SK-N-SH treated with all-trans-retinoic acid at 6 μM for 48 hours (cell line): ENCODE data around the gene MAPK4.

Source experiments
- ATAC-seq: fragments of 200-7000 bp; cut with Tn5 transposase; 3 replicates; pipeline ENCODE4 v1.9.1; 2020; ENCODE audit warnings: mild to moderate bottlenecking, moderate library complexity
- CSDC2 ChIP-seq: fragments of 250-450 bp; sonication (Bioruptor Pico); IDR thresholded peaks from 2 replicates; pipeline ENCODE4 v1.5.0; 2020; ENCODE audit warnings: mild to moderate bottlenecking, moderate library complexity
- ESRRG ChIP-seq: fragments of 250-450 bp; sonication (Bioruptor Pico); IDR thresholded peaks from 2 replicates; pipeline ENCODE4 v1.6.1; 2021; ENCODE audit warnings: mild to moderate bottlenecking
- GLIS3 ChIP-seq: fragments of 250-450 bp; sonication (Bioruptor Pico); IDR thresholded peaks from 2 replicates; pipeline ENCODE4 v1.5.0; 2020; ENCODE audit warnings: mild to moderate bottlenecking, moderate library complexity
- ISL1 ChIP-seq: fragments of 250-450 bp; sonication (Bioruptor Pico); IDR thresholded peaks from 2 replicates; pipeline ENCODE4 v2.1.2; 2022; ENCODE audit warnings: mild to moderate bottlenecking, moderate library complexity
- OSR1 ChIP-seq: fragments of 250-450 bp; sonication (Bioruptor Pico); IDR thresholded peaks from 2 replicates; pipeline ENCODE4 v1.8.0; 2022; ENCODE audit warnings: moderate library complexity, mild to moderate bottlenecking, inconsistent platforms
- RARB ChIP-seq: fragments of 250-450 bp; sonication (Bioruptor Pico); IDR thresholded peaks from 2 replicates; pipeline ENCODE4 v1.8.0; 2021; ENCODE audit warnings: mild to moderate bottlenecking, moderate library complexity
- SNAI2 ChIP-seq: fragments of 250-450 bp; sonication (Bioruptor Pico); IDR thresholded peaks from 2 replicates; pipeline ENCODE4 v1.5.0; 2020; ENCODE audit warnings: mild to moderate bottlenecking, moderate library complexity
- TCF4 ChIP-seq: fragments of 250-450 bp; sonication (Bioruptor Pico); IDR thresholded peaks from 2 replicates; pipeline ENCODE4 v1.8.0; 2021; ENCODE audit warnings: mild to moderate bottlenecking, moderate library complexity, borderline replicate concordance
- TOX ChIP-seq: fragments of 250-450 bp; sonication (Bioruptor Pico); IDR thresholded peaks from 2 replicates; pipeline ENCODE4 v1.8.0; 2021; ENCODE audit warnings: mild to moderate bottlenecking, moderate library complexity, borderline replicate concordance
- ZC3H10 ChIP-seq: fragments of 250-450 bp; sonication (Bioruptor Pico); IDR thresholded peaks from 2 replicates; pipeline ENCODE4 v1.5.1; 2021; ENCODE audit warnings: mild to moderate bottlenecking, moderate library complexity
- ZFP3 ChIP-seq: fragments of 250-450 bp; sonication (Bioruptor Pico); IDR thresholded peaks from 2 replicates; pipeline ENCODE4 v1.5.0; 2020; ENCODE audit warnings: mild to moderate bottlenecking, moderate library complexity
- ZFP30 ChIP-seq: fragments of 450-650 bp; formaldehyde crosslinking; IDR thresholded peaks from 2 replicates; pipeline ENCODE4 v1.5.0; 2022; ENCODE audit warnings: mild to moderate bottlenecking, moderate library complexity
- ZNF70 ChIP-seq: fragments of 450-650 bp; formaldehyde crosslinking; IDR thresholded peaks from 2 replicates; pipeline ENCODE4 v1.5.0; 2020; ENCODE audit warnings: mild to moderate bottlenecking, moderate library complexity
- ZNF8 ChIP-seq: fragments of 450-650 bp; formaldehyde crosslinking; IDR thresholded peaks from 2 replicates; pipeline ENCODE4 v1.5.0; 2020; ENCODE audit warnings: mild to moderate bottlenecking, moderate library complexity
- TF ChIP-seq, protein P1 (sequence below): fragments of 250-450 bp; sonication (Bioruptor Pico); IDR thresholded peaks from 2 replicates; pipeline ENCODE4 v1.5.0; 2020; ENCODE audit warnings: mild to moderate bottlenecking, moderate library complexity
- TF ChIP-seq, protein P2 (sequence below): fragments of 250-450 bp; sonication (Bioruptor Pico); IDR thresholded peaks from 2 replicates; pipeline ENCODE4 v1.5.1; 2020; ENCODE audit warnings: low read depth, mild to moderate bottlenecking, moderate library complexity
- TF ChIP-seq, protein P3 (sequence below): fragments of 250-450 bp; sonication (Bioruptor Pico); IDR thresholded peaks from 2 replicates; pipeline ENCODE4 v1.8.0; 2021; ENCODE audit warnings: low read depth, mild to moderate bottlenecking, moderate library complexity, borderline replicate concordance
- TF ChIP-seq, protein P4 (sequence below): fragments of 250-450 bp; sonication (Bioruptor Pico); IDR thresholded peaks from 2 replicates; pipeline ENCODE4 v1.5.1; 2021; ENCODE audit warnings: mild to moderate bottlenecking, moderate library complexity
- TF ChIP-seq, protein P5 (sequence below): fragments of 250-450 bp; sonication (Bioruptor Pico); IDR thresholded peaks from 2 replicates; pipeline ENCODE4 v1.8.0; 2020; ENCODE audit warnings: mild to moderate bottlenecking, moderate library complexity, borderline replicate concordance

MAPK4 gene

DNA sequence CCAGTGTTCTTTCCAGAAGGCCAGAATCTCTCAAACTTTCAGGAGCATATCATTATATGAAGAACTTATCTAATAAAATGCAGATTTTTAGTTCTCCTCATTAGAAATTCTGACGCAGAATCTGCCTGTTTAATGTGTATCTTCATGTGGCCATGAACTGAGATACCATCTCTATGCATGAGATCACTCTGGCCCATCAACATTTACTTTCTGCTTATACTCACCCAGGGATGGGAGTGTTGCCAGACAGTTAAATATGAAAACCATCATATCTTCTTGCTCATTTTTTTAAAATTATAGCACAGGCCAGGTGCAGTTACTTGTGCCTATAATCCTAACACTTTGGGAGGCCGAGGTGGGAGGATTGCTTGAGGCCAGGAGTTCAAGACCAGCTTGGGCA, 60.4 kb downstream of the MAPK4 start:
- TF ChIP-seq ZC3H10 (CRISPR knock-in tag): no peak
- TF ChIP-seq, protein P1, sequence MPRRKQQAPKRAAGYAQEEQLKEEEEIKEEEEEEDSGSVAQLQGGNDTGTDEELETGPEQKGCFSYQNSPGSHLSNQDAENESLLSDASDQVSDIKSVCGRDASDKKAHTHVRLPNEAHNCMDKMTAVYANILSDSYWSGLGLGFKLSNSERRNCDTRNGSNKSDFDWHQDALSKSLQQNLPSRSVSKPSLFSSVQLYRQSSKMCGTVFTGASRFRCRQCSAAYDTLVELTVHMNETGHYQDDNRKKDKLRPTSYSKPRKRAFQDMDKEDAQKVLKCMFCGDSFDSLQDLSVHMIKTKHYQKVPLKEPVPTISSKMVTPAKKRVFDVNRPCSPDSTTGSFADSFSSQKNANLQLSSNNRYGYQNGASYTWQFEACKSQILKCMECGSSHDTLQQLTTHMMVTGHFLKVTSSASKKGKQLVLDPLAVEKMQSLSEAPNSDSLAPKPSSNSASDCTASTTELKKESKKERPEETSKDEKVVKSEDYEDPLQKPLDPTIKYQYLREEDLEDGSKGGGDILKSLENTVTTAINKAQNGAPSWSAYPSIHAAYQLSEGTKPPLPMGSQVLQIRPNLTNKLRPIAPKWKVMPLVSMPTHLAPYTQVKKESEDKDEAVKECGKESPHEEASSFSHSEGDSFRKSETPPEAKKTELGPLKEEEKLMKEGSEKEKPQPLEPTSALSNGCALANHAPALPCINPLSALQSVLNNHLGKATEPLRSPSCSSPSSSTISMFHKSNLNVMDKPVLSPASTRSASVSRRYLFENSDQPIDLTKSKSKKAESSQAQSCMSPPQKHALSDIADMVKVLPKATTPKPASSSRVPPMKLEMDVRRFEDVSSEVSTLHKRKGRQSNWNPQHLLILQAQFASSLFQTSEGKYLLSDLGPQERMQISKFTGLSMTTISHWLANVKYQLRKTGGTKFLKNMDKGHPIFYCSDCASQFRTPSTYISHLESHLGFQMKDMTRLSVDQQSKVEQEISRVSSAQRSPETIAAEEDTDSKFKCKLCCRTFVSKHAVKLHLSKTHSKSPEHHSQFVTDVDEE (CRISPR knock-in tag): 0 out of 2 replicates have a peak, but pooled peaks have one; percentile 31
- TF ChIP-seq ESRRG (CRISPR knock-in tag): no peak
- 0 out of 2 replicates have a peak, but pooled peaks have one; percentile 32 for TF ChIP-seq SNAI2 (CRISPR knock-in tag)
- peak; percentile 73 for TF ChIP-seq ISL1 (CRISPR knock-in tag)
- TF ChIP-seq TCF4: peak; percentile 47; the same call in 1 of the 2 replicates
- TF ChIP-seq, protein P2, sequence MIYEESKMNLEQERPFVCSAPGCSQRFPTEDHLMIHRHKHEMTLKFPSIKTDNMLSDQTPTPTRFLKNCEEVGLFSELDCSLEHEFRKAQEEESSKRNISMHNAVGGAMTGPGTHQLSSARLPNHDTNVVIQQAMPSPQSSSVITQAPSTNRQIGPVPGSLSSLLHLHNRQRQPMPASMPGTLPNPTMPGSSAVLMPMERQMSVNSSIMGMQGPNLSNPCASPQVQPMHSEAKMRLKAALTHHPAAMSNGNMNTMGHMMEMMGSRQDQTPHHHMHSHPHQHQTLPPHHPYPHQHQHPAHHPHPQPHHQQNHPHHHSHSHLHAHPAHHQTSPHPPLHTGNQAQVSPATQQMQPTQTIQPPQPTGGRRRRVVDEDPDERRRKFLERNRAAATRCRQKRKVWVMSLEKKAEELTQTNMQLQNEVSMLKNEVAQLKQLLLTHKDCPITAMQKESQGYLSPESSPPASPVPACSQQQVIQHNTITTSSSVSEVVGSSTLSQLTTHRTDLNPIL: peak; percentile 78
- peak; percentile 47; the same call in 2 of the 3 replicates for ATAC-seq

DNA sequence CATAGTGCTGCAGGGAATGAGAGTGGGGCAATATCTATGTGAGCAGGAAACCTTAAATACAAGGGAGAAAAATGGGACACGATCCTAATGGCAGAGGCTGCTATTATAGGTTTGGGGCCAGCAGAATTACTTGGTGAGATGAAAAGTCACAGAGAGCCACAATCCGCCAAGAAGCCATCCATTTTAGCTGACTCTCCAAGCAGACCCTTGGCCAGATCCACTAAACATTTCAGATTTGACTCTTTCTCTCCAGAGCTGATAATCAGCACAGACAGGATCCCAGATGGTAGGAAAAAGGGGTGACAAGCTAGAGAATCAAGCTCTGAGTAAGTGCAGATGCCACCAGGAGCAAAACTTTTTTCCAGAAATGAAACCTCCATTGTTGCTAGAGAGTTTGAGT, 61.5 kb downstream of the MAPK4 start:
- TF ChIP-seq ZNF70 (CRISPR knock-in tag) (no peak), CSDC2 (CRISPR knock-in tag) (no peak), RARB (CRISPR knock-in tag) (no peak), OSR1 (no peak), ZC3H10 (CRISPR knock-in tag) (no peak), ISL1 (CRISPR knock-in tag) (no peak), SNAI2 (CRISPR knock-in tag) (no peak), ZNF8 (no peak)
- ATAC-seq: no peak

DNA sequence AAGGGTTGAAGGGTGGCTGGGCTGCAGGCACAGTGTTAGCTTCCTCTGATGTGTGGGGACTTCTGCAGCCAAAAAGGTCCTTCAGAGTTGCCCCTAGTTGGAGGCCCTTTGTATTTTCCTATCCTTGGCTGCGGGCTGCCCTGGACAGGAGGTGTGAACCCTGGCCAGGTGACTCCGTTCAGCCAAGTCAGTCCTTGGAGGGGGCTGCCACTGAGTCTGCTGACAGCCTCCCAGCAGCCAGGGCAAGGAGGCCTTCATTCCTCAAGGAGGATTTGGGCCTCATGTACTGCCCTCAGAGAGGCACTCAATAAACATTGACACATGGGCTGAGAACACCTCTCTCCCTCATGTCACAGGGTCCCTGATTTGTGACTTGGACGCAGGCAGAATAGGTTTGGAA, 62.4 kb downstream of the MAPK4 start:
- no peak for ATAC-seq
- TF ChIP-seq TOX (no peak), ZFP3 (CRISPR knock-in tag) (no peak), OSR1 (no peak), SNAI2 (CRISPR knock-in tag) (no peak), ESRRG (CRISPR knock-in tag) (no peak), RARB (CRISPR knock-in tag) (no peak), ZC3H10 (CRISPR knock-in tag) (no peak), ISL1 (CRISPR knock-in tag) (no peak), TCF4 (no peak), CSDC2 (CRISPR knock-in tag) (no peak)
- TF ChIP-seq, protein P3, sequence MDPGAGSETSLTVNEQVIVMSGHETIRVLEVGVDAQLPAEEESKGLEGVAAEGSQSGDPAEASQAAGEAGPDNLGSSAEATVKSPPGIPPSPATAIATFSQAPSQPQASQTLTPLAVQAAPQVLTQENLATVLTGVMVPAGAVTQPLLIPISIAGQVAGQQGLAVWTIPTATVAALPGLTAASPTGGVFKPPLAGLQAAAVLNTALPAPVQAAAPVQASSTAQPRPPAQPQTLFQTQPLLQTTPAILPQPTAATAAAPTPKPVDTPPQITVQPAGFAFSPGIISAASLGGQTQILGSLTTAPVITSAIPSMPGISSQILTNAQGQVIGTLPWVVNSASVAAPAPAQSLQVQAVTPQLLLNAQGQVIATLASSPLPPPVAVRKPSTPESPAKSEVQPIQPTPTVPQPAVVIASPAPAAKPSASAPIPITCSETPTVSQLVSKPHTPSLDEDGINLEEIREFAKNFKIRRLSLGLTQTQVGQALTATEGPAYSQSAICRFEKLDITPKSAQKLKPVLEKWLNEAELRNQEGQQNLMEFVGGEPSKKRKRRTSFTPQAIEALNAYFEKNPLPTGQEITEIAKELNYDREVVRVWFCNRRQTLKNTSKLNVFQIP: no peak
- TF ChIP-seq, protein P4, sequence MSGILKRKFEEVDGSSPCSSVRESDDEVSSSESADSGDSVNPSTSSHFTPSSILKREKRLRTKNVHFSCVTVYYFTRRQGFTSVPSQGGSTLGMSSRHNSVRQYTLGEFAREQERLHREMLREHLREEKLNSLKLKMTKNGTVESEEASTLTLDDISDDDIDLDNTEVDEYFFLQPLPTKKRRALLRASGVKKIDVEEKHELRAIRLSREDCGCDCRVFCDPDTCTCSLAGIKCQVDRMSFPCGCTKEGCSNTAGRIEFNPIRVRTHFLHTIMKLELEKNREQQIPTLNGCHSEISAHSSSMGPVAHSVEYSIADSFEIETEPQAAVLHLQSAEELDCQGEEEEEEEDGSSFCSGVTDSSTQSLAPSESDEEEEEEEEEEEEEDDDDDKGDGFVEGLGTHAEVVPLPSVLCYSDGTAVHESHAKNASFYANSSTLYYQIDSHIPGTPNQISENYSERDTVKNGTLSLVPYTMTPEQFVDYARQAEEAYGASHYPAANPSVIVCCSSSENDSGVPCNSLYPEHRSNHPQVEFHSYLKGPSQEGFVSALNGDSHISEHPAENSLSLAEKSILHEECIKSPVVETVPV (CRISPR knock-in tag): no peak
- TF ChIP-seq, protein P5, sequence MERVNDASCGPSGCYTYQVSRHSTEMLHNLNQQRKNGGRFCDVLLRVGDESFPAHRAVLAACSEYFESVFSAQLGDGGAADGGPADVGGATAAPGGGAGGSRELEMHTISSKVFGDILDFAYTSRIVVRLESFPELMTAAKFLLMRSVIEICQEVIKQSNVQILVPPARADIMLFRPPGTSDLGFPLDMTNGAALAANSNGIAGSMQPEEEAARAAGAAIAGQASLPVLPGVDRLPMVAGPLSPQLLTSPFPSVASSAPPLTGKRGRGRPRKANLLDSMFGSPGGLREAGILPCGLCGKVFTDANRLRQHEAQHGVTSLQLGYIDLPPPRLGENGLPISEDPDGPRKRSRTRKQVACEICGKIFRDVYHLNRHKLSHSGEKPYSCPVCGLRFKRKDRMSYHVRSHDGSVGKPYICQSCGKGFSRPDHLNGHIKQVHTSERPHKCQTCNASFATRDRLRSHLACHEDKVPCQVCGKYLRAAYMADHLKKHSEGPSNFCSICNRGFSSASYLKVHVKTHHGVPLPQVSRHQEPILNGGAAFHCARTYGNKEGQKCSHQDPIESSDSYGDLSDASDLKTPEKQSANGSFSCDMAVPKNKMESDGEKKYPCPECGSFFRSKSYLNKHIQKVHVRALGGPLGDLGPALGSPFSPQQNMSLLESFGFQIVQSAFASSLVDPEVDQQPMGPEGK: no peak
- TF ChIP-seq, protein P2: no peak
- TF ChIP-seq, all 23 proteins: peak for 0

DNA sequence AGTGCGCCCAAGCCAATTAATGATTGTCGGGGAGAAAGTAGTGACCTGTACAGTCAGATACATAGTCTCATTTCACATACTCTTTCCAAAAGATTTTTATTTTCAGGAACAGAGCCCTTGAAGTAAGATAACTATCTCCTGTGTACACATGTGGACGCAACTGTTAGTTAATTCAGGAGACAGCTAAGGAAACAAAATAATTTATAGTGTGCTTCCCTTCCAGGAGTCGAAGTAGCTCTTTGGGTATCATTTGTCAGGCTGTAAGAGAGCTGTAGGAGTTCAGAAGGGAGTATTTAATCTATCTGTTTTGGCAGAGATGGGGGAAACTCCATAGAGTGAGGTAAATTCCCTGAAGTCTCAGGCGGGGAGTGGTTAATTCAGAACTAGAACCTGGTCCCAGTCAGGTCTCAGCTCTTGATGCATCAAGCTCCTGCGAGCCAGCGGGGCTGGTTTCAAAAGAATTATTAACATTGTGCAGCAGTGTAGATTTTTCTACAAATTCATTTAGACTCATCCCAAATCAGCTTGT, 63.0 kb downstream of the MAPK4 start:
- ATAC-seq: no peak
- no peak for TF ChIP-seq ISL1 (CRISPR knock-in tag)
- TF ChIP-seq TOX: no peak
- TF ChIP-seq, protein P3: no peak
- no peak for TF ChIP-seq GLIS3 (CRISPR knock-in tag)
- TF ChIP-seq ZFP30: no peak
- TF ChIP-seq ZNF8: no peak
